Stimulated activated memory B cell treated with anti-CD40 and anti-IgM and Interleukin-4, amounts not matched to agents 10 μg/mL and 1 μg/mL and 100 μg/mL, for 72 hours (primary cell): Measurements from ENCODE around the gene HAGH.

ENCODE experiments used
- ATAC-seq: fragments of 150-1000 bp; cut with Tn5 transposase; 2 replicates; pipeline ENCODE4 v1.10.0; 2021
- H3K27ac Mint-ChIP-seq: one replicate; pipeline ENCODE4 v1.8.0; 2022; ENCODE audit warnings: mild to moderate bottlenecking, mixed read lengths
- H3K27me3 Mint-ChIP-seq: one replicate; pipeline ENCODE4 v1.8.0; 2022; ENCODE audit warnings: mixed read lengths
- H3K36me3 Mint-ChIP-seq: one replicate; pipeline ENCODE4 v1.8.0; 2022; ENCODE audit warnings: mixed read lengths
- H3K4me1 Mint-ChIP-seq: one replicate; pipeline ENCODE4 v1.8.0; 2022; ENCODE audit warnings: mixed read lengths
- H3K4me3 Mint-ChIP-seq: one replicate; pipeline ENCODE4 v1.8.0; 2022; ENCODE audit warnings: mild to moderate bottlenecking, moderate library complexity, mixed read lengths
- H3K9me3 Mint-ChIP-seq: one replicate; pipeline ENCODE4 v1.8.0; 2022; ENCODE audit warnings: mixed read lengths

HAGH gene

DNA sequence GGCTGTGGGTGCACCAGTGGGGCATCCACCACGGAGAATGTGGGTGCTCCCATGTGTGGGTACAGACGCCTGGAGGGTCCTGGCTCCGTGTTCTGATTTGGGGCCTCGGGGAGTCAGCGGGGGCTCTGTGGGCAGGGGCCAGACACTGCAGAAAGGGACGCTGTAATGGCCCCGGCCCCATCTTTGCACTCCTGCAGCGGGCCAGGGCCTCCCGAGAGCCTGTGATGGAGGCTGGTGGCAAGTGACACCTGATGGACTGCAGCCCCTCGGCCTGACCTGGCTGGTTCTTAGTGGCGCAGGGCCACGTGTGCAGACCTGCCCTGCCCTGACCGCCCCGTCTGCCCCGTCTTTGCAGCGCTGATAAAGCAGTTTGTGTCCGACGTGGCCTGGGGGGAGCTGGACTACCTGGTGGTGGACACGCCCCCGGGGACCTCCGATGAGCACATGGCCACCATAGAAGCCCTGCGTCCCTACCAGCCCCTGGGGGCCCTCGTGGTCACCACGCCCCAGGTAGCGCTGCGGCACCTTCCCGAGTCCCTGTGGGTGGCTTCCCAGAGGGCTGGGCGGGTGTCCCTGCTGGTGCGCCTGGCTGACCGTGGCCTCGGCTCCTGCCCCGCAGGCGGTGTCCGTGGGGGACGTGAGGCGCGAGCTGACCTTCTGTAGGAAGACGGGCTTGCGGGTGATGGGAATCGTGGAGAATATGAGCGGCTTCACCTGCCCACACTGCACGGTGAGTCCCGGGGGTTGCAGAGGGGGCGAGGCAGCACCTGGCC lies 39.1 kb downstream of the HAGH start:
- H3K27ac Mint-ChIP-seq = no peak overlapping the region
- peaks cover 21% of the 10 kb centered on the region for H3K4me1 Mint-ChIP-seq
- no peak overlapping the region for H3K4me3 Mint-ChIP-seq
- ATAC-seq = no peak
- H3K36me3 Mint-ChIP-seq = peaks cover 16% of the 10 kb centered on the region
- H3K9me3 Mint-ChIP-seq = no peaks in the 10 kb centered on the region
- H3K27me3 Mint-ChIP-seq = no peaks in the 10 kb centered on the region

- Mint-ChIP-seq H3K36me3 (peaks cover 16% of the 10 kb centered on the region), H3K4me3 (no peak overlapping the region), H3K9me3 (no peaks in the 10 kb centered on the region), H3K27me3 (no peaks in the 10 kb centered on the region), H3K4me1 (peaks cover 22% of the 10 kb centered on the region), H3K27ac (no peak overlapping the region)
- no peak for ATAC-seq
These were observed 39.6 kb downstream of the HAGH start for GRCh38 chr16:1787056-1787321.

DNA sequence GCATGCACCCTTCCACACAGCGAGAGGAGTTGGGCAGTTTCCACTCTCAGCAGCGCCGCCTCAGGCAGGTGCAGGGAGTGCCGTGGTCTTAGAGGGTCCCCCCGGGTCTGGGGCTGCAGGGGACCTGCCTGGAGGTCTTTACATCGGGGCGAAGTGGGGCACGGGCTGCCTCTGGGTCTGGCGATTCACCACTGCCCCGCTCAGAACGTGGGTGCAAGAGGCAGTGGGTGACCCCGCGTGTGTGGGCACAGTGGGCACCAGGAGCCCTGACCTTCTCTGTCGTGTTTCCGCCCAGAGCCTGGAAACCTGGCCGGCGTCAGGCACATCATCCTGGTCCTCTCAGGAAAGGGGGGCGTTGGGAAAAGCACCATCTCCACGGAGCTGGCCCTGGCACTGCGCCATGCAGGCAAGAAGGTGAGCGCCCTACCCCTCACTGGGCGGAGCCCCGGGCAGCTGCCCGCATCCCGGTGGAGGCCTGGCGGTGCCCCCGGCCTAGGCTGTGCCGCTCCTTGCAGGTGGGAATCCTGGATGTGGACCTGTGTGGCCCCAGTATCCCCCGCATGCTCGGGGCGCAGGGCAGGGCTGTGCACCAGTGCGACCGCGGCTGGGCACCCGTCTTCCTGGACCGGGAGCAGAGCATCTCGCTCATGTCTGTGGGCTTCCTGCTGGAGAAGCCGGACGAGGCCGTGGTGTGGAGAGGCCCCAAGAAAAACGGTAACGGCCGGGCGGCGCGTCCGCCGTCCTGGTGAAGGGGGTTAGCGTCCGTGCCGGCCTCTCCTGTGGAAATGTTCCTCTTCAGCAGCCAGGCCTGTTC lies 40.2 kb downstream of the HAGH start:
- peaks cover 27% of the 10 kb centered on the region for H3K4me1 Mint-ChIP-seq
- H3K27me3 Mint-ChIP-seq = no peaks in the 10 kb centered on the region
- peaks cover 16% of the 10 kb centered on the region for H3K36me3 Mint-ChIP-seq
- H3K27ac Mint-ChIP-seq = no peak overlapping the region
- no peaks in the 10 kb centered on the region for H3K9me3 Mint-ChIP-seq
- ATAC-seq = no peak
- H3K4me3 Mint-ChIP-seq = no peak overlapping the region

- Mint-ChIP-seq H3K27me3 (no peaks in the 10 kb centered on the region), H3K9me3 (no peaks in the 10 kb centered on the region), H3K4me3 (no peak overlapping the region), H3K36me3 (peaks cover 16% of the 10 kb centered on the region), H3K4me1 (peaks cover 32% of the 10 kb centered on the region), H3K27ac (no peak overlapping the region)
- ATAC-seq = no peak
These were observed 40.8 kb downstream of the HAGH start for GRCh38 chr16:1785846-1786170.

DNA sequence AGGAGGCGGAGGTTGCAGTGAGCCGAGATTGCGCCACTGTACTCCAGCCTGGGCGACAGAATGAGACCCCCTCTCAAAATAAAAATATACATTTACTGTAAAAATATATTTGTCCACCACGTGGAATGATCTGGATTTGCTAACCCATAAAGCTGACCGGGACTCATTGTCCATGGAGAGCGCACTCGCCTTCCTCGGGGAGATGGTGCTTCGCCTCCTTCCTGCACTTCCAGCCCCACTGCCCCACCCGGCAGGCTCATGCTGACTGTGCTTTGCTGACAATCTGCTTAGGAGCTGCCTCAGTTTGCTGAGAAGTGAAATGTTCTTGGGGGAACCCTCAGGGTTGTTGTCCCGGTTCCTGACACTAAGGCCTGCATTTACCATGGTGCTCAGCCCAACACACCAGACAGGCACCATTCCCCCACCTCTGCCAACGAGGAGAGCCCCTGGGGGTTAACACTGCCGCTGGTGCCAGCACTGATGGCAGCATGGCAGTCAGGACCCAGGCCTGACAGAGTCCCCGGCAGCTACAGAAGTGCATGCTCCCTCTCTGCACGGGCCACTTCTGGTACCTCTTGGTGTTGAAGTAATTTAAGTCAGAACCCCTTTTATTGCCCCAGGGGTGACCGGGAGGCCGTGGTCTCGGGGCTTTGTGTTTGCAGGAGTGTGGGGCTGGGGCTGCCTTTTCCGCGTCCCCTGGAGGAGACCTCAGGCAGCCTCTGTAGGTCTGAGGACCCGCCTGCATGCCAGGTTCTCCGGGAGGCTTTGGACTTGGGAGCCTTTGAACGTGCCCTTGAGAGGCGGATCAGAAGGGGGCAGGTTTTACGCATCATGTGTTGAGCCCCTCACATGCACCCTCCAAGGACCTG lies 41.4 kb downstream of the HAGH start:
- Mint-ChIP-seq H3K4me3 (peak overlapping the region; percentile 38), H3K9me3 (no peaks in the 10 kb centered on the region), H3K4me1 (peaks cover 32% of the 10 kb centered on the region), H3K27ac (no peak overlapping the region), H3K36me3 (peaks cover 16% of the 10 kb centered on the region), H3K27me3 (no peaks in the 10 kb centered on the region)
- no peak for ATAC-seq

DNA sequence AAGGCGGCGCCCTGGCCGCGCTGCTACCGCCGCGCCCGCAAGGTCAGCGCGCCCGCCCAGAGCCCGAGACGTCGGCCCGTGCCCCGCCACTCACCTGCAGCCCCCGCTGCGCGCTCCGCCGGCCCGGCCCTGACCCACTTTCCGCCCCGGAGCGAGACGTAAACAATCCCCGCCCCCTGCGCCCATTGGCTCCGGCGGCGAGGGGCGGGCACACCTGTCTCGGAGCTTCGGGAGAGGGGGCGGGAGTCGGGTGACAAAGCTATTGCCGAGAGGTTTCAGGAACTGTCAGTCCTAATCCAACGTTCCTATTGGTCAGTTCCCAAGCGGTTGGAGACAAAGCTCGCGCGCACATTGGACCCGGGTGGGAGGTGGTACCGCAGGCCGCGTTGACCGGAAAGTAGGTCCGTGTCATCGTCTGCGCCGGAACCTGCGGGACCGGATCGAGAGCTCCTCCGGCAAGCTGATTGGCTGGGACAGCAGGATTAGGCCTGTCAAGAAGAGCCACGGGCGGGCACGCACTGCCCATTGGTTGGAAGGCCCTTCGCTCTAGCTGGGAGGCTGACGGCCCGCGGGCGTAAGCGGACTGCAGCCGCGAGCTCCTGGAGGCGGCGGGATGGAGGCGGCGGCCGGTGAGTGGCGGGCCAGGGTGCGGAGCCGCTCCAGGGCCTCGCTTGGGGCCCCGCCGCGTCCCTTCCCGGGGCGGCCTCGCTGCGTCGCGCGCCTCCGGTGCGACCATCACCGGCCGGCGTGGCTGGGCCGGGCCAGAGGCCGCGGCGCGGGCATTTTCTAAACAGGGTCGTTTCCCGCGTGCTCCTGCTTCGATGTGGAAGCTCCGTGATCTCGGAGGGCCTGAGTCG lies 44.0 kb downstream of the HAGH start, which contains the start of the genes NUBP2 and SPSB3:
Gene NUBP2, plus strand, starts transcription at position 553 of the 857 bp plus-strand sequence. Its CDS starts 61 bp downstream, at position 614.
Gene SPSB3, minus strand, starts transcription at position 164 of the 857 bp plus-strand sequence. CDS start 1,088 bp downstream, outside the sequence.
- Mint-ChIP-seq H3K4me1 (peaks cover 33% of the 10 kb centered on the region), H3K27ac (peak within 1 kb of the TSS; percentile 81), H3K4me3 (peak within 1 kb of the TSS; percentile 90), H3K27me3 (no peaks in the 10 kb centered on the region), H3K9me3 (no peaks in the 10 kb centered on the region), H3K36me3 (peaks cover 7% of the 10 kb centered on the region)
- ATAC-seq = peak; percentile 95

GRCh38 chr16:1781758-1782407 lies 44.7 kb downstream of the HAGH start:
- peaks cover 33% of the 10 kb centered on the region for H3K4me1 Mint-ChIP-seq
- no peaks in the 10 kb centered on the region for H3K9me3 Mint-ChIP-seq
- no peaks in the 10 kb centered on the region for H3K27me3 Mint-ChIP-seq
- H3K27ac Mint-ChIP-seq = peak overlapping the region; percentile 81
- peak overlapping the region; percentile 90 for H3K4me3 Mint-ChIP-seq
- peaks cover 9% of the 10 kb centered on the region for H3K36me3 Mint-ChIP-seq
- ATAC-seq = peak; percentile 11

DNA sequence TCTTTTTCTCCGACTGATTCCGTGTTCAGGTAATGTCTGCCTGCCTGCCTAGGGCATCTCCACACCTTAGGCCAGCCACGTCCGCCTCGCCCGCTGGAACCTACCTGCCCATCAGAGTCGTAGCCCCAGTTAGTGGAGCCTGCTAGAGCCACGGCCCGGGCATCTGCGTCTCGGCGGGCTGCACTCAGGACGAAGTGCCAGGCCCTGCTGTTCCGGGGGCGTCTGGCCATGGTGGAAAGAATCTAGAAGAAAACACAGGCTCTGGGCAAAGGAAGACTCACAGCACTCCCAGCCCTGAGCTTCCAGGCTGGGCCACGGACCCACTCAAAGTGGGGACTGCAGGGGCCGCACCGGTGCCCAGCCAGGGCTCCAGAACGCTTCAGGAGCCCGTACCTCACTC lies 45.4 kb downstream of the HAGH start:
- Mint-ChIP-seq H3K4me1 (peaks cover 37% of the 10 kb centered on the region), H3K9me3 (no peaks in the 10 kb centered on the region), H3K36me3 (peaks cover 13% of the 10 kb centered on the region), H3K4me3 (peak overlapping the region; percentile 85), H3K27ac (peak overlapping the region; percentile 81), H3K27me3 (no peaks in the 10 kb centered on the region)
- ATAC-seq = no peak

DNA sequence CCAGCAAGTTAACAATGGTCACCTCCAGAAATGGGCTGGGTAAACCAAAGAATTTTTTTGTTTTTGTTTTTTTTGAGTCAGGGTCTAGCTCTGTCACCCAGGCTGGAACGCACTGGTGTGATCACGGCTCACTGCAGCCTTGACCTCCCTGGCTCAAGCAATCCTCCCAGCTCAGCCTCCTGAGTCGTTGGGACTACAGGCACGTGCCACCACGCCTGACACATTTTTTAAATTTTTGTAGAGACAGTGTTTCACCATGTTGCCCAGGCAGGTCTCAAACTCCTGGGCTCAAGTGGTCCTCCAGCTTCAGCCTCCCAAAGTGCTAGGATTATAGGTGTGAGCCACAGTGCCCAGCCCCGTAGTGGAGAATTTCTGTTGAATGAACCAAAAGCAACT lies 46.0 kb downstream of the HAGH start:
- Mint-ChIP-seq H3K9me3 (no peaks in the 10 kb centered on the region), H3K4me3 (no peak overlapping the region), H3K27me3 (no peaks in the 10 kb centered on the region), H3K4me1 (peaks cover 32% of the 10 kb centered on the region), H3K36me3 (peaks cover 13% of the 10 kb centered on the region), H3K27ac (no peak overlapping the region)
- ATAC-seq = no peak

DNA sequence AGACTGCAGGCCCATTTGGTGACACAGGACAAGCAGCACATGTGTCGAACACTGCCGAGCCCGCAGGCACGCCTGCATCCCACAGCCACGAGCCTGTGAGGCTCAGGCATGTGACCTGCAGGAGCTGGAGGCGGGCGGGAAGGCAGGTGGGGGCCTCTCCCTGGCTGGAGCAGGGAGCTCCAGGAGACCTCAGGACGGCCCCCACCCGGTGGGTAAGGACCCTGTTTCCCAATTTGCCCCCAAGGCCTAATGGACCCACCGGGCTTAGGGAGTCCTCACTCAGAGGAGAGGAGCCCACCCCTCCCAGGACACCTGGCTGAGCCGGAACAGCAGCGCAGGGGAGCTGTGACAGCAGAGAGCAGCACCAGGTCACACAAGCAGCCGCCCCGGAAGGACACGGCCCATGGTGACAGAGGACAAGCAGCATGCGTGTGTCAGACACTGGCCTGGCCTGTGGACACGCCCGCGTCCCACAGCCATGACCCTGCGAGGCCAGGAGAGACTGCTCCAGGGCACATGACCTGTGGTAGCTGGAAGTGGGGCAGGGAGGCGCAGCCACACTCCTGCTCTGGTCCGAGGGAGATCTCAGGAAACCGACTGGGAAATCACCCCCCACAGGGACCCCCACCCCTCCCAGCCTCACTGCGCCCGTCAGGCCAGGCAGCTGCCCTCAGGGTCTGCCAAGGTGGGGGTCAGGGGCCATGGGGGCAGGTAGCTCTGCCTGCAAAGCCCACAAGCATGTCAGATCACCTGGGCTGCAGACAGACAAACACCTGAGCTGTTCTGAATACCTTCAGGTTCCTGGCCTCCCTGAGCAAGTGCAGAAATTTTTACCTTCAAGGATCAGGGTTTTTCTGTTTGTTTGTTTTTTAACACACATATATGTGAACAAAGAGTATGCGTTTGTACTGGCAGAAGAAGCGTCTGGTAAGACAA lies 46.6 kb downstream of the HAGH start:
- ATAC-seq = no peak
- no peak overlapping the region for H3K27ac Mint-ChIP-seq
- no peaks in the 10 kb centered on the region for H3K9me3 Mint-ChIP-seq
- peaks cover 9% of the 10 kb centered on the region for H3K36me3 Mint-ChIP-seq
- peaks cover 26% of the 10 kb centered on the region for H3K4me1 Mint-ChIP-seq
- no peaks in the 10 kb centered on the region for H3K27me3 Mint-ChIP-seq
- H3K4me3 Mint-ChIP-seq = peak overlapping the region; percentile 29

DNA sequence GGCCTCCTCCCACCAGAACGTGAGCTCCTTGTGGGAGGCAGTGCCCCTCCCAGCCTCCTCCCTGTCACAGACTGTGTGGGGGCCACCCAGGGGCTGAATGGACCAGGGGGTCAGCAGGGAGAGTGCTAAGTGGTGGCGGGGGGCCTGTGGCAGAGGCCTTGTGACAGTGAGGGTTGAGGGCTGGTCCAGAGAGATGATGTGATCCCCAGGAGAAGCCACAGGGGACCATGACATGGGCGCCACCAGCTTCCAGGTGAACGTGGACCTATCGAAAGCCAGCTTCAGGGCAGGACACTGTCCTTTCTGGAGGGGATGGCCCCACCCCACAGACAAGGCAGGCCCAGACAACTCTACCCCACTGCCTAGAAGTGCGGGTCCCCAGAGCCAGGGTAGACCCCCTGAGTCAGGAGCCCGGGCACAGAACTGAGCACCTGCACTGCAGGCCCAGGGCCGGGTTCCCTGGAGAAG lies 47.4 kb downstream of the HAGH start:
- peak overlapping the region; percentile 24 for H3K4me3 Mint-ChIP-seq
- H3K4me1 Mint-ChIP-seq = peaks cover 23% of the 10 kb centered on the region
- H3K27me3 Mint-ChIP-seq = no peaks in the 10 kb centered on the region

DNA sequence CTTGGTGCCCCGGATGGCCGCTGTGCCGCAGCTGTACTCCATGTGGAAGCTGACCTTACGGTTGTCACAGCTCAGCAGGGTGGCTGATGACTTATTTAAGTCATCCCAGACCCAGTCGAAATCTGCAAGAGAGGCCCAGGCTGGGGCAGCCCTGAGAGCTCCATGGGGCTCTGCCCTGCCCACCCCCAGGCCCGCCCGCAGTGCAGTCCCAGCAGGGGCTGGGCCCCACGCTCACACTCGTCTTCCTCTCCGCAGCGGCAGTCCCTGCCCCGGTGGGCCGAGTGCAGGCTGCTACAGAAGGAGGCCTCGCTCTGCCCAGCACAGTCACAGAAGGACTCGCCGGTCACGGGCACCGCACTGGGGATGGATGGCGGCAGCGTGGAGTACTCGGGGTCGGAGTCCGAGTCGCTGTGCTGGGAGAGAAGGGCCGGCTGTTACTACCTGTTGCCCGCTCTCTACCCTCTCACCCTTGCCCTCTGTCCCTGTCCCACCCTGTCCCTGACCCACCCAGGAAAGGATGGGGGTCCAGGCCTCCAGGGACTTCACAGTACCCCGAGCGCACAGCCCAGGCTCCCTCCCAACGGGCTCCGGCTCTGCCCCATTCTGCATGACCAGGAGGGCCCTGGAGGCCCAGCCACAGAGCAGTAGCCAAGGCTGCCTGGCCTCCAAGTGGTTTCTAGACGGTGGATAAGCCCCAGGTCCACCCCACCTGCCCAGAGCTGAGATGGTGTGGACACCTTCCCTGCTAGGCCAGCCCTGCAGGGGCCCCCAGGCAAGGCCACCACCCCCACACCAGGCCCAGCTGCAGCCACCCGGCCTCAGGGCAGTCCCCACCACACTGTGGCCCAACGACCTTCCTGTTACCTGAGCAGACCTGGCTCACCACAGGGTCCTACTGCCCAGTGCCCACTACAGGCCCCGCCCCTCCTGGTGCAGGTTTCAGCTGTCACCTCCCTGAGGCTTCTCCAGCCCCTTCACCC lies 48.1 kb downstream of the HAGH start:
- Mint-ChIP-seq H3K27ac (peak overlapping the region; percentile 54), H3K4me1 (peaks cover 28% of the 10 kb centered on the region), H3K9me3 (no peaks in the 10 kb centered on the region), H3K4me3 (no peak overlapping the region), H3K27me3 (no peaks in the 10 kb centered on the region), H3K36me3 (peaks cover 6% of the 10 kb centered on the region)
- no peak for ATAC-seq

More for the DNA sequence above, 47.4 kb downstream of the HAGH start:
- H3K36me3 Mint-ChIP-seq = peaks cover 6% of the 10 kb centered on the region
- no peak for ATAC-seq
- no peaks in the 10 kb centered on the region for H3K9me3 Mint-ChIP-seq
- peak overlapping the region; percentile 54 for H3K27ac Mint-ChIP-seq
